A549 (cell line): ENCODE results near the gene POLR1B.

Source experiments
- BHLHE40 ChIP-seq: IDR thresholded peaks from 2 replicates; pipeline ENCODE4 v1.6.1; 2012; ENCODE audit warnings: low read depth, low read length, inconsistent platforms
- CEBPB ChIP-seq, 2 experiments: fragments of >200 bp in 1 of 2; sonication (Bioruptor Twin) in 1 of 2; formaldehyde crosslinking in 1 of 2; IDR thresholded peaks; 2 replicates each; pipeline ENCODE4 v1.6.1; 2012 to 2016
- EP300 ChIP-seq, 2 experiments: fragments of >200 bp; sonication (Bioruptor Twin); formaldehyde crosslinking; IDR thresholded peaks; 2 replicates in 1 of 2; 3 replicates in 1 of 2; pipeline ENCODE4 v1.6.1; 2016 to 2017
- FOSL2 ChIP-seq, 2 experiments: fragments of 450-650 bp in 1 of 2; fragments of >200 bp in 1 of 2; sonication (Bioruptor Twin) in 1 of 2; formaldehyde crosslinking; IDR thresholded peaks; 2 replicates each; pipeline versions ENCODE4 v1.5.0 to v1.6.1; 2016 to 2020; ENCODE audit warnings: mild to moderate bottlenecking in 1 of 2, moderate library complexity in 1 of 2
- HDAC2 ChIP-seq: fragments of 200-600 bp; sonication (generic); IDR thresholded peaks from 2 replicates; pipeline ENCODE4 v1.6.1; 2016
- RFX5 ChIP-seq: fragments of 450-650 bp; IDR thresholded peaks from 2 replicates; pipeline ENCODE4 v1.7.1; 2014; ENCODE audit warnings: antibody characterized with exemption, mild to moderate bottlenecking, moderate library complexity
- ZFP36 ChIP-seq: fragments of 450-650 bp; IDR thresholded peaks from 2 replicates; pipeline ENCODE4 v1.6.1; 2014; ENCODE audit warnings: borderline replicate concordance; ENCODE audit not compliant: partially characterized antibody
- TF ChIP-seq, protein P1 (sequence below): fragments of >200 bp; sonication (Bioruptor Twin); formaldehyde crosslinking; IDR thresholded peaks from 3 replicates; pipeline ENCODE4 v1.5.1; 2016
- TF ChIP-seq, protein P2 (sequence below): fragments of 250-450 bp; sonication (Bioruptor Pico); IDR thresholded peaks from 2 replicates; pipeline ENCODE4 v1.5.0; 2020; ENCODE audit warnings: low read depth, mild to moderate bottlenecking, moderate library complexity

DNA sequence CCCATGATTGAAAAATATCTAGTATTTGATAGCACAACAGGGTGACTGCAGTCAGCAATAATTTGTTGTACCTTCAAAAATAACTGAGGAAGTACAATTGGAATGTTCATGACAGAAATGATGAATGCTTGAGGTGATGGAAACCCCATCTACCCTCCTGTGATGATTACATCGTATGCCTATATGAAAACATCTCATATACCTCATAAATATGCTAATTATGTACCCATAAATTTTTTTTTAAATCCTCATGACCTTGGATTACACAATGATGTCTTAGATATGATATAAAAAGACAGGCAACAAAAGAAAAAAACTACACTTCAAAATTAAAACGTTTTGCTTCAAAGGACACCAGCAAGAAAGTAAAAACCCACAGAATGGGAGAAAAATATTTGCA, 1.4 kb upstream of the POLR1B start:
- TF ChIP-seq RFX5 (no peak), EP300 (IDR thresholded peaks at IDR 0.05) (no peak), CEBPB (IDR thresholded peaks at IDR 0.05) (no peak), HDAC2 (no peak), ZFP36 (no peak), FOSL2 (IDR thresholded peaks at IDR 0.05) (no peak), FOSL2 (CRISPR knock-in tag; IDR thresholded peaks at IDR 0.05) (no peak), BHLHE40 (no peak)
- TF ChIP-seq, protein P1, sequence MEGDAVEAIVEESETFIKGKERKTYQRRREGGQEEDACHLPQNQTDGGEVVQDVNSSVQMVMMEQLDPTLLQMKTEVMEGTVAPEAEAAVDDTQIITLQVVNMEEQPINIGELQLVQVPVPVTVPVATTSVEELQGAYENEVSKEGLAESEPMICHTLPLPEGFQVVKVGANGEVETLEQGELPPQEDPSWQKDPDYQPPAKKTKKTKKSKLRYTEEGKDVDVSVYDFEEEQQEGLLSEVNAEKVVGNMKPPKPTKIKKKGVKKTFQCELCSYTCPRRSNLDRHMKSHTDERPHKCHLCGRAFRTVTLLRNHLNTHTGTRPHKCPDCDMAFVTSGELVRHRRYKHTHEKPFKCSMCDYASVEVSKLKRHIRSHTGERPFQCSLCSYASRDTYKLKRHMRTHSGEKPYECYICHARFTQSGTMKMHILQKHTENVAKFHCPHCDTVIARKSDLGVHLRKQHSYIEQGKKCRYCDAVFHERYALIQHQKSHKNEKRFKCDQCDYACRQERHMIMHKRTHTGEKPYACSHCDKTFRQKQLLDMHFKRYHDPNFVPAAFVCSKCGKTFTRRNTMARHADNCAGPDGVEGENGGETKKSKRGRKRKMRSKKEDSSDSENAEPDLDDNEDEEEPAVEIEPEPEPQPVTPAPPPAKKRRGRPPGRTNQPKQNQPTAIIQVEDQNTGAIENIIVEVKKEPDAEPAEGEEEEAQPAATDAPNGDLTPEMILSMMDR: no peak
- TF ChIP-seq, protein P2, sequence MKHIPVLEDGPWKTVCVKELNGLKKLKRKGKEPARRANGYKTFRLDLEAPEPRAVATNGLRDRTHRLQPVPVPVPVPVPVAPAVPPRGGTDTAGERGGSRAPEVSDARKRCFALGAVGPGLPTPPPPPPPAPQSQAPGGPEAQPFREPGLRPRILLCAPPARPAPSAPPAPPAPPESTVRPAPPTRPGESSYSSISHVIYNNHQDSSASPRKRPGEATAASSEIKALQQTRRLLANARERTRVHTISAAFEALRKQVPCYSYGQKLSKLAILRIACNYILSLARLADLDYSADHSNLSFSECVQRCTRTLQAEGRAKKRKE: no peak
